Stimulated activated naive CD8-positive, alpha-beta T cell treated with anti-CD3 and anti-CD28 coated beads, Interleukin-15, amount 100 ng/mL, for 72 hours (primary cell): ENCODE measurements around the gene BNIP5.

Experiments
- ATAC-seq: fragments of 150-1000 bp; cut with Tn5 transposase; 2 replicates; pipeline ENCODE4 v1.10.0; 2021; ENCODE audit warnings: mild to moderate bottlenecking, moderate library complexity
- DNase-seq, 2 donors: peaks; one replicate each; pipeline ENCODE4 v3.0.0; 2021 to 2022
- H3K27ac Mint-ChIP-seq, 2 donors: one replicate each; pipeline ENCODE4 v1.8.0; 2022; ENCODE audit warnings: mild to moderate bottlenecking in 2 of 2, mixed read lengths in 2 of 2, moderate library complexity in 2 of 2
- H3K27me3 Mint-ChIP-seq: one replicate; pipeline ENCODE4 v1.8.0; 2022; ENCODE audit warnings: mixed read lengths
- H3K4me1 Mint-ChIP-seq: one replicate; pipeline ENCODE4 v1.8.0; 2022; ENCODE audit warnings: mild to moderate bottlenecking, mixed read lengths
- H3K4me3 Mint-ChIP-seq, 2 donors: one replicate each; pipeline ENCODE4 v1.8.0; 2022; ENCODE audit warnings: mild to moderate bottlenecking in 2 of 2, mixed read lengths in 2 of 2, moderate library complexity in 1 of 2
- H3K9me3 Mint-ChIP-seq, 2 donors: one replicate each; pipeline ENCODE4 v1.8.0; 2022; ENCODE audit warnings: mixed read lengths in 2 of 2

The BNIP5 gene

GRCh38 chr6:36266913-36267644, 69.6 kb downstream of the BNIP5 start:
- H3K27ac Mint-ChIP-seq, result no peak overlapping the region
- H3K27me3 Mint-ChIP-seq, result peaks cover 16% of the 10 kb centered on the region
- no peaks in the 10 kb centered on the region for H3K4me1 Mint-ChIP-seq

More at GRCh38 chr6:36266913-36267644, 69.6 kb downstream of the BNIP5 start:
- DNase-seq (no peak), ATAC-seq (no peak)
- no peak overlapping the region for H3K4me3 Mint-ChIP-seq
- H3K9me3 Mint-ChIP-seq, result no peaks in the 10 kb centered on the region
